ENCODE measurements around the gene GM2A.
A peak's percentile ranks its signal among the peaks of the same experiment; 100 is the strongest.

GM2A gene

GRCh38 chr5:151221574-151221973, 31.4 kb upstream of the GM2A start:
- H3K79me2 ChIP-seq (ENCODE audit: insufficient read depth, low read depth), result no peaks in the 10 kb centered on the region
- H3K9ac ChIP-seq, result no peak overlapping the region
- no peaks in the 10 kb centered on the region for H4K20me1 ChIP-seq (ENCODE audit: insufficient read depth)
- H3K4me3 ChIP-seq (IDR thresholded peaks at IDR 0.05; ENCODE audit: insufficient read depth, low read depth, low read length), result no peak overlapping the region
- H2AFZ ChIP-seq (ENCODE audit: low read depth), result no peak overlapping the region
- TF ChIP-seq, protein P1, sequence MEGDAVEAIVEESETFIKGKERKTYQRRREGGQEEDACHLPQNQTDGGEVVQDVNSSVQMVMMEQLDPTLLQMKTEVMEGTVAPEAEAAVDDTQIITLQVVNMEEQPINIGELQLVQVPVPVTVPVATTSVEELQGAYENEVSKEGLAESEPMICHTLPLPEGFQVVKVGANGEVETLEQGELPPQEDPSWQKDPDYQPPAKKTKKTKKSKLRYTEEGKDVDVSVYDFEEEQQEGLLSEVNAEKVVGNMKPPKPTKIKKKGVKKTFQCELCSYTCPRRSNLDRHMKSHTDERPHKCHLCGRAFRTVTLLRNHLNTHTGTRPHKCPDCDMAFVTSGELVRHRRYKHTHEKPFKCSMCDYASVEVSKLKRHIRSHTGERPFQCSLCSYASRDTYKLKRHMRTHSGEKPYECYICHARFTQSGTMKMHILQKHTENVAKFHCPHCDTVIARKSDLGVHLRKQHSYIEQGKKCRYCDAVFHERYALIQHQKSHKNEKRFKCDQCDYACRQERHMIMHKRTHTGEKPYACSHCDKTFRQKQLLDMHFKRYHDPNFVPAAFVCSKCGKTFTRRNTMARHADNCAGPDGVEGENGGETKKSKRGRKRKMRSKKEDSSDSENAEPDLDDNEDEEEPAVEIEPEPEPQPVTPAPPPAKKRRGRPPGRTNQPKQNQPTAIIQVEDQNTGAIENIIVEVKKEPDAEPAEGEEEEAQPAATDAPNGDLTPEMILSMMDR (conservative IDR thresholded peaks at IDR 0.05; ENCODE audit: low read depth, low read length), result no peak
- H3K27ac ChIP-seq, result no peak overlapping the region
- no peak overlapping the region for H3K4me2 ChIP-seq
- H3K4me1 ChIP-seq (ENCODE audit: low read depth, poor library complexity, severe bottlenecking), result peaks cover 18% of the 10 kb centered on the region
- no peaks in the 10 kb centered on the region for H3K27me3 ChIP-seq (ENCODE audit: insufficient read depth, low read depth)
- H3K36me3 ChIP-seq (ENCODE audit: insufficient read depth), result no peaks in the 10 kb centered on the region

- H3K4me2 ChIP-seq, result no peak overlapping the region
- no peak overlapping the region for H3K27ac ChIP-seq
- no peaks in the 10 kb centered on the region for H3K36me3 ChIP-seq (ENCODE audit: insufficient read depth)
- no peak overlapping the region for H3K4me3 ChIP-seq (IDR thresholded peaks at IDR 0.05; ENCODE audit: insufficient read depth, low read depth, low read length)
- no peaks in the 10 kb centered on the region for H3K79me2 ChIP-seq (ENCODE audit: insufficient read depth, low read depth)
- no peaks in the 10 kb centered on the region for H4K20me1 ChIP-seq (ENCODE audit: insufficient read depth)
- H3K27me3 ChIP-seq (ENCODE audit: insufficient read depth, low read depth), result no peaks in the 10 kb centered on the region
- no peak overlapping the region for H2AFZ ChIP-seq (ENCODE audit: low read depth)
- TF ChIP-seq, protein P1 (conservative IDR thresholded peaks at IDR 0.05; ENCODE audit: low read depth, low read length), result no peak
- peaks cover 18% of the 10 kb centered on the region for H3K4me1 ChIP-seq (ENCODE audit: low read depth, poor library complexity, severe bottlenecking)
- H3K9ac ChIP-seq, result no peak overlapping the region
These were observed 30.8 kb upstream of the GM2A start for GRCh38 chr5:151222054-151222789.

DNA sequence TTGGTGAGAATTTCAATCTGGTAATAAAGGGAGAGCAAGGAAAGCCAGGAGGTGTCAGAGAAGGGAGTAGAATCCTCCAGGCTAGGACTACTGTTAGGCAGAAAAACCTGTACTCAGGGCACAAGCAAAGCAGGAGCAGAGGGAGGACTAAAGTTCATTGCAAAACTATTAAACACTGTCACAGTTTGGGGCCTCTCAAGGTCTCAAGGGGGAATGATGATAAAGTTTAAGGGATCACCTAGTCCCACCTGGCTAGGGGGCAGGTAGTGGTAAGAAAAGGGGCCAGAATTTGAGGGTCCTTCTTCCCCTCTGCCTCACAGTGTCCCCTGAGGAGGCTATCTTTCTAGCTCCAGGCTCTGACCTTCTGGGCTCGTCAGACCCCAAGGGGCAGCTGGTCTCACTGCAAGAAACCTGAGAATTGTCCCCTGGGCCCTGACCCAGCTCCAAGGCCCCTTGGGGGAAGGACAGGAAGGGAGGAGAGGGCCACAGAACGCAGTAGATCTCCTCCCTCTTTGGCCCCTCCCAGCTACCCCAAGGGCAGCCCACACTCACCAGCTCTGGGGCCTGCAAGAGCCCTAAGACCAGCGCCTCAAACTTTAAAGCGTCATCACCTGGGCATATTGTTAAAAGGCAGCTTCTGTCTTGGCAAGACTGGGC, 30.1 kb upstream of the GM2A start:
- Histone ChIP-seq H3K36me3 (ENCODE audit: insufficient read depth) (no peaks in the 10 kb centered on the region), H3K79me2 (ENCODE audit: insufficient read depth, low read depth) (no peaks in the 10 kb centered on the region), H3K27me3 (ENCODE audit: insufficient read depth, low read depth) (no peaks in the 10 kb centered on the region), H3K27ac (no peak overlapping the region), H3K4me3 (IDR thresholded peaks at IDR 0.05; ENCODE audit: insufficient read depth, low read depth, low read length) (no peak overlapping the region), H4K20me1 (ENCODE audit: insufficient read depth) (no peaks in the 10 kb centered on the region), H3K4me2 (peak overlapping the region; percentile 63), H2AFZ (ENCODE audit: low read depth) (peak overlapping the region; percentile 66), H3K9ac (0 out of 2 replicates have a peak overlapping the region, but pooled peaks have one; percentile 51), H3K4me1 (ENCODE audit: low read depth, poor library complexity, severe bottlenecking) (peaks cover 18% of the 10 kb centered on the region)
- TF ChIP-seq, protein P1 (conservative IDR thresholded peaks at IDR 0.05; ENCODE audit: low read depth, low read length), result no peak

GRCh38 chr5:151223447-151224264, 29.3 kb upstream of the GM2A start, which contains the start of gene CCDC69:
Gene CCDC69 (minus strand): TSS chr5:151224092. CDS start chr5:151223970, 122 bp downstream.
- Histone ChIP-seq H3K27ac (no peak within 1 kb of the TSS), H3K79me2 (ENCODE audit: insufficient read depth, low read depth) (no peaks in the 10 kb centered on the region), H3K4me2 (peak within 1 kb of the TSS; percentile 63), H3K4me3 (IDR thresholded peaks at IDR 0.05; ENCODE audit: insufficient read depth, low read depth, low read length) (no peak within 1 kb of the TSS), H3K4me1 (ENCODE audit: low read depth, poor library complexity, severe bottlenecking) (peaks cover 18% of the 10 kb centered on the region), H3K9ac (peak within 1 kb of the TSS; percentile 51; the same call in 1 of the 2 replicates), H4K20me1 (ENCODE audit: insufficient read depth) (no peaks in the 10 kb centered on the region), H3K36me3 (ENCODE audit: insufficient read depth) (no peaks in the 10 kb centered on the region), H3K27me3 (ENCODE audit: insufficient read depth, low read depth) (no peaks in the 10 kb centered on the region), H2AFZ (ENCODE audit: low read depth) (peak within 1 kb of the TSS; percentile 66)
- TF ChIP-seq, protein P1 (conservative IDR thresholded peaks at IDR 0.05; ENCODE audit: low read depth, low read length), result no peak

Measured in KMS-11 (cell line).